K562 (cell line): ENCODE data around the gene LGALS7B. TPM values are rescaled to one million over a fixed set of nuclear protein-coding genes. Genes with fewer than 3 reads are reported as not detected.
A peak's percentile ranks its signal among the peaks of the same experiment; 100 is the strongest.

Experiments
- ATAC-seq: fragments of 200-7000 bp; cut with Tn5 transposase; 3 replicates; pipeline ENCODE4 v1.9.1; 2020; ENCODE audit warnings: moderate library complexity
- BruUV-seq: library from RNA; stranded (reverse); fragments of 400-500 nt; replicated peaks from 2 replicates; lab custom pipeline; 2021; lab: Mats Ljungman, UMichigan
- CTCF ChIA-PET: fragments of 300-600 bp; formaldehyde crosslinking; extraction: SDS; loops from one replicate; lab custom pipeline; 2021; ENCODE audit warnings: low intra/inter-chr PET ratio; lab: Yijun Ruan, JAX
- POLR2A ChIA-PET: fragments of 300-600, 350-650 bp; sonication (Branson Sonifier 250); formaldehyde crosslinking; extraction: SDS; loops from one replicate; lab custom pipeline; 2021; ENCODE audit warnings: antibody characterized with exemption, inconsistent platforms; lab: Yijun Ruan, JAX
- DNase-seq, 4 experiments: peaks; one replicate each; pipeline versions ENCODE4 v3.0.0 to v3.0.0-alpha.2; 2011 to 2018; ENCODE audit warnings: low spot score in 3 of 4, mixed read lengths in 3 of 4; ENCODE audit errors: extremely low read depth in 1 of 4
- FAIRE-seq: peaks from 2 replicates; lab custom pipeline; 2011; peaks lifted over from hg19 to GRCh38; lab: Jason Lieb, UNC
- H2AFZ ChIP-seq: 2 replicates; pipeline ENCODE4 v1.6.0; 2011; ENCODE audit warnings: low read depth, low read length, control low read depth, inconsistent platforms
- H3K27ac ChIP-seq: fragments of 200-600 bp; 3 replicates; pipeline ENCODE4 v1.8.0; 2011; ENCODE audit warnings: low read depth, mild to moderate bottlenecking, control low read depth, inconsistent platforms, low read length, moderate library complexity, mixed read lengths; ENCODE audit errors: extremely low read depth
- H3K27me3 ChIP-seq, 2 experiments: fragments of 300-600 bp in 1 of 2; 2 replicates in 1 of 2; 3 replicates in 1 of 2; pipeline versions ENCODE4 v1.6.0 to v1.8.0; 2011; ENCODE audit warnings: inconsistent platforms in 2 of 2, low read length in 2 of 2, mild to moderate bottlenecking in 1 of 2, mixed read lengths in 1 of 2, moderate library complexity in 1 of 2; ENCODE audit not compliant: control insufficient read depth in 2 of 2, insufficient read depth in 2 of 2
- H3K36me3 ChIP-seq: fragments of 300-600 bp; 3 replicates; pipeline ENCODE4 v1.8.0; 2011; ENCODE audit warnings: mild to moderate bottlenecking, low read length, inconsistent platforms; ENCODE audit not compliant: control insufficient read depth, insufficient read depth
- H3K4me1 ChIP-seq, 2 experiments: fragments of 200-600 bp in 1 of 2; replicated peaks in 1 of 2; 2 replicates in 1 of 2; 3 replicates in 1 of 2; pipeline versions ENCODE4 v1.5.1 to v1.8.0; 2011; ENCODE audit warnings: inconsistent platforms in 2 of 2, low read length in 2 of 2, mild to moderate bottlenecking in 1 of 2, mixed read lengths in 1 of 2, moderate library complexity in 1 of 2; ENCODE audit not compliant: control insufficient read depth in 2 of 2, insufficient read depth in 2 of 2
- H3K4me2 ChIP-seq: 2 replicates; pipeline ENCODE4 v1.6.1; 2011; ENCODE audit warnings: low read length, control low read depth, inconsistent platforms, mixed read lengths; ENCODE audit not compliant: insufficient read depth
- H3K4me3 ChIP-seq: fragments of 200-600 bp; sonication (generic), shearing (Covaris generic); 2 replicates; pipeline ENCODE4 v1.5.1; 2016; ENCODE audit warnings: control low read depth, inconsistent platforms
- H3K79me2 ChIP-seq: fragments of 200-600 bp; 3 replicates; pipeline ENCODE4 v1.8.0; 2011; ENCODE audit warnings: low read length, inconsistent platforms; ENCODE audit not compliant: control insufficient read depth, insufficient read depth
- H3K9ac ChIP-seq, 2 experiments: 2 replicates each; pipeline versions ENCODE4 v1.6.0 to v1.6.1; 2011; ENCODE audit warnings: low read depth in 2 of 2, low read length in 2 of 2, control low read depth in 1 of 2, inconsistent platforms in 1 of 2, mild to moderate bottlenecking in 1 of 2, mixed read lengths in 1 of 2; ENCODE audit not compliant: insufficient read depth in 1 of 2
- H3K9me1 ChIP-seq: one replicate; pipeline ENCODE4 v1.6.0; 2011; ENCODE audit warnings: inconsistent platforms, mild to moderate bottlenecking, low read length, moderate library complexity; ENCODE audit not compliant: control insufficient read depth, insufficient read depth
- H3K9me3 ChIP-seq: replicated peaks from 2 replicates; pipeline ENCODE4 v1.5.1; 2011; ENCODE audit warnings: low read depth, low read length, inconsistent platforms; ENCODE audit not compliant: control insufficient read depth, insufficient read depth
- H4K20me1 ChIP-seq: replicated peaks from 2 replicates; pipeline ENCODE4 v1.6.1; 2011; ENCODE audit warnings: low read length, inconsistent platforms, mixed read lengths; ENCODE audit not compliant: control insufficient read depth, insufficient read depth
- CREB1 ChIP-seq, 2 experiments: sonication (generic) in 1 of 2; formaldehyde crosslinking in 1 of 2; IDR thresholded peaks; 2 replicates each; pipeline versions ENCODE4 v1.6.1 to v1.8.0; 2012 to 2022; ENCODE audit warnings: inconsistent platforms in 1 of 2, mild to moderate bottlenecking in 1 of 2, missing genetic modification reagents in 1 of 2, moderate library complexity in 1 of 2
- CTCF ChIP-seq, 3 experiments: IDR thresholded peaks in 2 of 3; conservative IDR thresholded peaks in 1 of 3; 2 replicates each; pipeline ENCODE4 v1.5.1; 2011 to 2012; ENCODE audit warnings: low read length in 3 of 3, mild to moderate bottlenecking in 3 of 3, control low read depth in 2 of 3, improper control_type of control experiment in 1 of 3, inconsistent platforms in 1 of 3, low read depth in 1 of 3, mixed read lengths in 1 of 3, moderate library complexity in 1 of 3; ENCODE audit not compliant: insufficient read depth in 2 of 3
- ESRRB ChIP-seq: fragments of 250-450 bp; sonication (Bioruptor Pico); IDR thresholded peaks from 2 replicates; pipeline ENCODE4 v1.5.0; 2020; ENCODE audit warnings: mild to moderate bottlenecking, moderate library complexity, borderline replicate concordance
- IRF1 ChIP-seq: sonication (generic); formaldehyde crosslinking; IDR thresholded peaks from 2 replicates; pipeline ENCODE4 v1.8.0; 2022; ENCODE audit warnings: missing genetic modification reagents, mild to moderate bottlenecking, borderline replicate concordance
- POLR2A ChIP-seq: fragments of 450-650 bp; conservative IDR thresholded peaks from 2 replicates; pipeline ENCODE4 v1.6.1; 2016
- POLR2B ChIP-seq: fragments of 450-650 bp; IDR thresholded peaks from 2 replicates; pipeline ENCODE4 v1.6.1; 2018; ENCODE audit warnings: low read depth; ENCODE audit not compliant: partially characterized antibody
- POLR2G ChIP-seq: fragments of 200-400 bp; formaldehyde crosslinking; IDR thresholded peaks from 2 replicates; pipeline ENCODE4 v1.6.1; 2017; ENCODE audit warnings: low read depth, mild to moderate bottlenecking, antibody characterized with exemption, low read length, moderate library complexity
- RBFOX2 ChIP-seq: fragments of 200-400 bp; formaldehyde crosslinking; IDR thresholded peaks from 2 replicates; pipeline ENCODE4 v1.6.1; 2017; ENCODE audit warnings: low read depth, mild to moderate bottlenecking, low read length, moderate library complexity
- RBM22 ChIP-seq: fragments of 200-400 bp; formaldehyde crosslinking; IDR thresholded peaks from 2 replicates; pipeline ENCODE4 v1.6.1; 2018; ENCODE audit warnings: low read length, low read depth; ENCODE audit not compliant: poor library complexity, severe bottlenecking
- SUPT5H ChIP-seq: fragments of 450-650 bp; IDR thresholded peaks from 2 replicates; pipeline ENCODE4 v1.6.1; 2016
- THRB ChIP-seq: fragments of 450-650 bp; formaldehyde crosslinking; conservative IDR thresholded peaks from 2 replicates; pipeline ENCODE4 v1.4.0; 2022; ENCODE audit warnings: mild to moderate bottlenecking, missing genetic modification characterization
- WGBS: fragments of 100-300 bp; shearing (Covaris generic); methylation state at CpG from one replicate; pipeline ENCODE4 v1.1.6; 2016; ENCODE audit warnings: low coverage, mixed read lengths; ENCODE audit not compliant: insufficient coverage; ENCODE audit errors: missing lambda C conversion rate; 5-methylcytosine and 5-hydroxymethylcytosine counted together
- in situ Hi-C: fragments of 300-500 bp; cut with MboI; formaldehyde crosslinking; loops from 4 replicates; pipeline ENCODE4 v1.15.0; 2018; ENCODE audit warnings: inconsistent platforms, mixed read lengths
- intact Hi-C: fragments of 100-400 bp; cut with micrococcal nuclease; formaldehyde crosslinking; loops from 2 replicates; pipeline ENCODE4 v1.14.2; 2022
- polyA plus RNA-seq, 8 experiments: library from polyadenylated mRNA; depleted of rRNA in 4 of 8; stranded (reverse) in 5 of 8; unstranded in 3 of 8; fragments of >200 nt; fragmentation: Nextera tagmentation in 2 of 8; fragmentation: Illumina TruSeq in 1 of 8; extraction: Ambion mirVana in 2 of 8; extraction: Trizol in 1 of 8; gene quantifications; 2 replicates each; pipeline versions ENCODE4 v1.2.1 to v1.2.3, GENCODE V29; 2011 to 2014; ENCODE audit warnings: inconsistent platforms in 1 of 8, missing spikeins in 1 of 8
- total RNA-seq, 7 experiments: library from RNA; depleted of rRNA in 6 of 7; stranded (reverse); fragments of >200 nt in 6 of 7; fragmentation: Illumina TruSeq in 2 of 7; extraction: Trizol in 2 of 7; gene quantifications; 2 replicates each; pipeline versions ENCODE4 v1.2.1 to v1.2.3, GENCODE V29; 2011 to 2021; ENCODE audit warnings: low replicate concordance in 1 of 7
- TF ChIP-seq, protein P1 (sequence below): fragments of 450-650 bp; formaldehyde crosslinking; IDR thresholded peaks from 2 replicates; pipeline ENCODE4 v1.4.0; 2022; ENCODE audit warnings: missing genetic modification characterization
- TF ChIP-seq, protein P2 (sequence below): fragments of 250-450 bp; sonication (Bioruptor Pico); IDR thresholded peaks from 2 replicates; pipeline ENCODE4 v1.8.0; 2022; ENCODE audit warnings: inconsistent platforms, mild to moderate bottlenecking, moderate library complexity, borderline replicate concordance

Gene LGALS7B
- total and polyA plus RNA-seq, 9 of the 15 experiments (the other 6 are each of a cell fraction or from before 2014, with no cell fraction given), result not detected

DNA sequence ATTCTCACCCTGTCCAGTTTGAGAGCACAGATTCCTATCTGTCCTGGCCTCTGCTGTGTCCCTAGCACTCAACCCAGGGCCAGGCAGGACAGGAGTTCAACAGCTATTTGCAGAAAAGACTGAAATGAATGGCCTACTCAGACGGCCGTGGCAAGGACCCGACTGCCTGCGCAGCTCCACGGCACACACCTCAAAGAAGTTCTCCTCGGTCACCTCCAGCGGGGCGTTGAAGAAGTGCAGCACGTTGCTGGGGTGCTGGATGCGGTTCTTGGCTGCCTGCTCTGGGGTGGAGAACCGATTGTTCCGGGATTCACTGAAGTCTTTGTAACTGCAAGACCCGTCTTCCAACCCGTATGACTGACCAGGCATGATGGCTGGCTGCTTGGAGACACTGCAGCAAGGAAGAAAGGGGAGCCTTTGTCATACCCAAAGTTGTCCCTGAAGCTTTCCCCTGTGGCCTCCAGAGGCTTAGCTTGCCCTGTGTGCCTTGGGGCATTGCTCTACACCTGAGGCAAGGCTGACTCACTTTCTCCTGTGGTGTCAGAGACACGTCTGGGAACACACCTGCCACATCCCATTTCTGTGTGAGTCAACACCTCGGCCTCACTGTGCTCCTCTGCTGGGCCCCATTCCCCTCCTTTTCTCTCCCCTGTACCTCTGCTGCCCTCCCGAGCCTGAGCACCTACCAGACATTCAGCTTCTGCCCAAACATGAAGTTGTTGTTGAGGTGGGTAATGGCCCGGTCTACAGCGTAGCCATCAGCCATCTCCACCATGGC is 49.4 kb downstream of the LGALS7B start:
- ATAC-seq (peak; percentile 5; the same call in 2 of the 3 replicates), DNase-seq (peak in 1 of 4 experiments; percentile 10), FAIRE-seq (peak; percentile 77)
- Histone ChIP-seq H3K79me2 (peaks cover 25% of the 10 kb centered on the region), H3K9me1 (no peaks in the 10 kb centered on the region), H3K4me3 (no peak overlapping the region), H3K27ac (no peak overlapping the region; the same call in 2 of the 3 replicates), H3K4me1 (peaks cover 0 to 14% of the 10 kb centered on the region in 2 experiments; a peak in 4 of 5 replicates), H2AFZ (no peak overlapping the region), H3K36me3 (peaks cover 80% of the 10 kb centered on the region), H4K20me1 (peaks cover 20% of the 10 kb centered on the region), H3K4me2 (no peak overlapping the region), H3K9me3 (no peaks in the 10 kb centered on the region), H3K9ac (peak overlapping the region in 1 of 2 experiments; percentile 37; a peak in 1 of 4 replicates), H3K27me3 (no peaks in the 10 kb centered on the region)
- intact Hi-C loops (no loop called here), in situ Hi-C loops (no loop called here)
- CTCF ChIA-PET, result no interaction called here
- 0 out of 6 replicates have a peak, but pooled peaks of 1 of the 3 experiments have one; percentile 2 for TF ChIP-seq CTCF (IDR thresholded peaks at IDR 0.05 in 2 of 3, conservative IDR thresholded peaks at IDR 0.05 in 1 of 3; ENCODE audit: insufficient read depth in 2 of 3, low read depth in 1 of 3, low read length in 3 of 3)
- TF ChIP-seq POLR2B, result peak; percentile 52
- peak; percentile 64 for TF ChIP-seq POLR2G
- TF ChIP-seq CREB1 (IDR thresholded peaks at IDR 0.05), result no peak
- TF ChIP-seq CREB1 (CRISPR knock-in tag; IDR thresholded peaks at IDR 0.05), result no peak
- TF ChIP-seq RBFOX2, result peak; percentile 66
- peak; percentile 63; the same call in 1 of the 2 replicates for TF ChIP-seq POLR2A
- TF ChIP-seq ESRRB (CRISPR knock-in tag), result no peak
- TF ChIP-seq IRF1, result no peak
- TF ChIP-seq, protein P1, sequence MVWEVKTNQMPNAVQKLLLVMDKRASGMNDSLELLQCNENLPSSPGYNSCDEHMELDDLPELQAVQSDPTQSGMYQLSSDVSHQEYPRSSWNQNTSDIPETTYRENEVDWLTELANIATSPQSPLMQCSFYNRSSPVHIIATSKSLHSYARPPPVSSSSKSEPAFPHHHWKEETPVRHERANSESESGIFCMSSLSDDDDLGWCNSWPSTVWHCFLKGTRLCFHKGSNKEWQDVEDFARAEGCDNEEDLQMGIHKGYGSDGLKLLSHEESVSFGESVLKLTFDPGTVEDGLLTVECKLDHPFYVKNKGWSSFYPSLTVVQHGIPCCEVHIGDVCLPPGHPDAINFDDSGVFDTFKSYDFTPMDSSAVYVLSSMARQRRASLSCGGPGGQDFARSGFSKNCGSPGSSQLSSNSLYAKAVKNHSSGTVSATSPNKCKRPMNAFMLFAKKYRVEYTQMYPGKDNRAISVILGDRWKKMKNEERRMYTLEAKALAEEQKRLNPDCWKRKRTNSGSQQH (CRISPR knock-in tag), result peak; percentile 42; the same call in 1 of the 2 replicates
- peak; percentile 46; the same call in 1 of the 2 replicates for TF ChIP-seq THRB (CRISPR knock-in tag)
- TF ChIP-seq RBM22, result peak; percentile 50
- TF ChIP-seq SUPT5H, result peak; percentile 61; the same call in 1 of the 2 replicates
- TF ChIP-seq, protein P2, sequence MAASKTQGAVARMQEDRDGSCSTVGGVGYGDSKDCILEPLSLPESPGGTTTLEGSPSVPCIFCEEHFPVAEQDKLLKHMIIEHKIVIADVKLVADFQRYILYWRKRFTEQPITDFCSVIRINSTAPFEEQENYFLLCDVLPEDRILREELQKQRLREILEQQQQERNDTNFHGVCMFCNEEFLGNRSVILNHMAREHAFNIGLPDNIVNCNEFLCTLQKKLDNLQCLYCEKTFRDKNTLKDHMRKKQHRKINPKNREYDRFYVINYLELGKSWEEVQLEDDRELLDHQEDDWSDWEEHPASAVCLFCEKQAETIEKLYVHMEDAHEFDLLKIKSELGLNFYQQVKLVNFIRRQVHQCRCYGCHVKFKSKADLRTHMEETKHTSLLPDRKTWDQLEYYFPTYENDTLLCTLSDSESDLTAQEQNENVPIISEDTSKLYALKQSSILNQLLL (CRISPR knock-in tag), result no peak
- POLR2A ChIA-PET, result interaction anchor here (0.8 to 4.7 kb wide), 6 partner anchors 11 to 149 kb away, joined by 3 to 58 read pairs (median 3); partner anchors contain the start of gene HNRNPL
- 87% methylated on average over 14 of the region's 19 CpGs for WGBS
- BruUV-seq, result no TSS peak
